ENCODE measurements around the gene KIF2A. TPM values are rescaled to one million over a fixed set of nuclear protein-coding genes. Genes with fewer than 3 reads are reported as not detected.

KIF2A gene
- total RNA-seq (2016; rRNA removed; fragmentation: Illumina TruSeq; extraction: Trizol) = 19.2 and 36.4 TPM in 2 replicates
- total RNA-seq (2016; cell fraction: cytosol; rRNA removed; fragmentation: Illumina TruSeq; extraction: Trizol; ENCODE audit: low read depth) = 6.8 and 7.9 TPM in 2 replicates
- total RNA-seq (2016; cell fraction: insoluble cytoplasmic fraction; rRNA removed; fragmentation: Illumina TruSeq; extraction: Trizol) = 18.4 and 35.5 TPM in 2 replicates
- total RNA-seq (2016; cell fraction: membrane; rRNA removed; fragmentation: Illumina TruSeq; extraction: Trizol) = 15.2 and 17.0 TPM in 2 replicates
- total RNA-seq (2016; cell fraction: nucleus; rRNA removed; fragmentation: Illumina TruSeq; extraction: Trizol) = 21.0 and 22.1 TPM in 2 replicates
- polyA plus RNA-seq (2011; rRNA removed) = 6.8 and 8.5 TPM in 2 replicates
- polyA plus RNA-seq (2011; cell fraction: cytosol; rRNA removed) = 4.3 and 6.7 TPM in 2 replicates
- polyA plus RNA-seq (2011; cell fraction: nucleus; rRNA removed) = 4.7 and 6.9 TPM in 2 replicates
- 17.8 and 18.0 TPM in 2 replicates for polyA plus RNA-seq (2012)
- 3.1 and 3.2 TPM in 2 replicates for polyA plus RNA-seq (2016; cell fraction: cytosol; fragmentation: Illumina TruSeq; extraction: Trizol; ENCODE audit: low read depth)
- 30.8 and 31.3 TPM in 2 replicates for polyA plus RNA-seq (2016; cell fraction: insoluble cytoplasmic fraction; fragmentation: Illumina TruSeq; extraction: Trizol; ENCODE audit: low read depth)
- polyA plus RNA-seq (2016; cell fraction: membrane; fragmentation: Illumina TruSeq; extraction: Trizol; ENCODE audit: low read depth) = 6.1 and 8.6 TPM in 2 replicates
- 17.1 and 18.4 TPM in 2 replicates for polyA plus RNA-seq (2016; cell fraction: nucleus; fragmentation: Illumina TruSeq; extraction: Trizol; ENCODE audit: insufficient read depth, low read depth)
- polyA minus RNA-seq (2011; rRNA and poly(A)+ RNA removed; ENCODE audit: low replicate concordance) = 7.8 and 18.7 TPM in 2 replicates
- 15.8 and 16.6 TPM in 2 replicates for polyA minus RNA-seq (2011; cell fraction: cytosol; rRNA and poly(A)+ RNA removed)
- polyA minus RNA-seq (2011; cell fraction: nucleus; rRNA and poly(A)+ RNA removed) = 14.9 and 23.4 TPM in 2 replicates
- percentile 68 among the genes with signal in this experiment for Bru-seq, nascent RNA
- percentile 76 among the genes with signal in this experiment for BruChase-seq, experiment 1, labeled RNA remaining after a 6-hour chase
- percentile 72 among the genes with signal in this experiment for BruChase-seq, experiment 2, labeled RNA remaining after a 2-hour chase
- long read RNA-seq, experiment 1, partial matches to known transcripts = 10 of 21 reads
- long read RNA-seq, experiment 1, other reads (novel, unspliced or antisense) = 9 of 21 reads
- long read RNA-seq, experiment 2, transcript KIF2A-202 (20 exons, 2,539 nt) = major isoform, 7 of 42 reads
- long read RNA-seq, experiment 2, partial matches to known transcripts = 5 of 42 reads
- long read RNA-seq, experiment 2, other reads (novel, unspliced or antisense) = 30 of 42 reads

DNA sequence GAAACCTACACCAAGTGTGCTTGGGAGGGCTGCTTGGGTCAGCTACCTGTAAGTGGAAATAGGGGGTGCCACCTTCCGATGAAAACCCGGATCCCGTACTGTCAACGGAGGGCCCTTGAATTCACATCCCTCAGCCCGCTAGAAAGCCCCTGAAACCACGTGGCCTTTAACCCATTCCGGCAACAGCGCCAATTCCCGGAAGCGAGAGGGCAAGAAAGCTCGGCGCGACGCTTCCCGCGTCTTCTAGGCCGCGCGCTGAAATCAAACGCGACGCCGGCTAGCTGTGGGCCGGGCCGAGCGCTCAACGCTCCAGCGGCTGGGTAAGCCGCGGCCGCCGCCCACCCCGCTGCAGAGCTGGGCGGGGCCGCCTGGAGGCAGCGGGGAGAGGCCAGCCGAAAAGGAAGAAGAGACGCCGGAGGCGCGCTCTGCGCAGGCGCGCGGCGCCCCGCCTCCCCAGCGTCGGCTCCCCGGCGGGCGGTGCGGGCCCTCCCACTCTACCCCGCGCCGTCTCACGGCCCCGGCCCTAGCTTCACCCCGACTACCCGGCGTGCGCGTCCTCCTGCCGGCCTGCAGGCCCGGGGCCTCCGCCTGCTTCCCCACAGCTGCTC, at the start of gene KIF2A:
Gene KIF2A, plus strand, starts transcription at position 492 of the 608 bp plus-strand sequence. CDS start 267 bp downstream, outside the sequence.
- WGBS (ENCODE audit: low lambda C conversion rate) = 0% methylated on average over 1 of the region's 66 CpGs
- peak within 1 kb of the TSS; percentile 51 for H2AFZ ChIP-seq (ENCODE audit: low read length)
- no peaks in the 10 kb centered on the region for H3K27me3 ChIP-seq (ENCODE audit: control insufficient read depth in 1 of 2, insufficient read depth in 2 of 2, low read length in 2 of 2)
- ATAC-seq (peak; percentile 96), FAIRE-seq (no peak), DNase-seq (ENCODE audit: low spot score) (peak; percentile 76)
- BruUV-seq (replicated peaks) = no TSS peak
- peaks cover 25% of the 10 kb centered on the region for H3K4me1 ChIP-seq (ENCODE audit: insufficient read depth, low read length)
- H3K4me3 ChIP-seq (replicated peaks in 1 of 3; ENCODE audit: insufficient read depth in 1 of 3, low read depth in 2 of 3, low read length in 3 of 3) = peak within 1 kb of the TSS; percentile 84 to 93 (median 89)
- ChIA-PET POLR2A (interaction anchor here (1.0 to 1.2 kb wide), 3 partner anchors 10 to 98 kb away, joined by 3 to 10 read pairs (median 6); partner anchors contain the start of gene DIMT1), CTCF (ENCODE audit: low intra/inter-chr PET ratio, low total read pairs) (no interaction called here)
- H4K20me1 ChIP-seq (ENCODE audit: insufficient read depth, low read length) = peaks cover 10% of the 10 kb centered on the region; the same call in 1 of the 2 replicates
- H3K27ac ChIP-seq (ENCODE audit: extremely low read length, insufficient read depth, low read length) = peak within 1 kb of the TSS; percentile 78
- intact Hi-C loops (cut with micrococcal nuclease; ENCODE audit: unreplicated experiment) (loop anchor here (2.0 kb wide), 2 partner anchors 17 to 35 kb away; no protein-coding TSS in a partner anchor), in situ Hi-C loops (cut with HindIII; ENCODE audit: extremely low pct_ligation_motif_present, low pct_unique_long_range_greater_than_20kb) (no loop called here)
- no peaks in the 10 kb centered on the region for H3K36me3 ChIP-seq (replicated peaks in 1 of 2; ENCODE audit: control insufficient read depth in 1 of 2, insufficient read depth in 2 of 2, low read length in 2 of 2)
- H3K79me2 ChIP-seq (ENCODE audit: insufficient read depth, low read length) = peaks cover 26% of the 10 kb centered on the region
- no peaks in the 10 kb centered on the region for H3K9me3 ChIP-seq (ENCODE audit: low read length)
- H3K4me2 ChIP-seq (ENCODE audit: low read depth, low read length) = peak within 1 kb of the TSS; percentile 83
- H3K9ac ChIP-seq (ENCODE audit: insufficient read depth, low read depth, low read length) = peak within 1 kb of the TSS; percentile 76
- TF ChIP-seq, protein P1, sequence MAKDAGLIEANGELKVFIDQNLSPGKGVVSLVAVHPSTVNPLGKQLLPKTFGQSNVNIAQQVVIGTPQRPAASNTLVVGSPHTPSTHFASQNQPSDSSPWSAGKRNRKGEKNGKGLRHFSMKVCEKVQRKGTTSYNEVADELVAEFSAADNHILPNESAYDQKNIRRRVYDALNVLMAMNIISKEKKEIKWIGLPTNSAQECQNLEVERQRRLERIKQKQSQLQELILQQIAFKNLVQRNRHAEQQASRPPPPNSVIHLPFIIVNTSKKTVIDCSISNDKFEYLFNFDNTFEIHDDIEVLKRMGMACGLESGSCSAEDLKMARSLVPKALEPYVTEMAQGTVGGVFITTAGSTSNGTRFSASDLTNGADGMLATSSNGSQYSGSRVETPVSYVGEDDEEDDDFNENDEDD (CRISPR knock-in tag; IDR thresholded peaks at IDR 0.05; ENCODE audit: borderline replicate concordance) = peak; percentile 99
- TF ChIP-seq HNRNPH1 (optimal IDR thresholded peaks at IDR 0.05; ENCODE audit: low read depth, low read length) = no peak
- no peak for TF ChIP-seq SRSF1 (optimal IDR thresholded peaks at IDR 0.05; ENCODE audit: low read depth, low read length)
- no peak for TF ChIP-seq MAFK (conservative IDR thresholded peaks at IDR 0.05 in 1 of 2, IDR thresholded peaks at IDR 0.05 in 1 of 2; ENCODE audit: low read length in 2 of 2)
- TF ChIP-seq ADNP (CRISPR knock-in tag; IDR thresholded peaks at IDR 0.05) = no peak
- peak; percentile 90 for TF ChIP-seq AHR (CRISPR knock-in tag; IDR thresholded peaks at IDR 0.05)
- 0 out of 2 replicates have a peak, but pooled peaks have one; percentile 38 for TF ChIP-seq CAMTA2 (CRISPR knock-in tag; IDR thresholded peaks at IDR 0.05; ENCODE audit: borderline replicate concordance)
- TF ChIP-seq KDM4B (CRISPR knock-in tag; IDR thresholded peaks at IDR 0.05) = no peak
- no peak for TF ChIP-seq ZNF484 (CRISPR knock-in tag; IDR thresholded peaks at IDR 0.05; ENCODE audit: borderline replicate concordance, low read depth)
- TF ChIP-seq HNRNPL (IDR thresholded peaks at IDR 0.05; ENCODE audit: low read depth, low read length) = no peak
- no peak for TF ChIP-seq ATAD3A (CRISPR knock-in tag; IDR thresholded peaks at IDR 0.05)
- TF ChIP-seq BORCS8-MEF2B (CRISPR knock-in tag; IDR thresholded peaks at IDR 0.05) = peak; percentile 97
- TF ChIP-seq, protein P2, sequence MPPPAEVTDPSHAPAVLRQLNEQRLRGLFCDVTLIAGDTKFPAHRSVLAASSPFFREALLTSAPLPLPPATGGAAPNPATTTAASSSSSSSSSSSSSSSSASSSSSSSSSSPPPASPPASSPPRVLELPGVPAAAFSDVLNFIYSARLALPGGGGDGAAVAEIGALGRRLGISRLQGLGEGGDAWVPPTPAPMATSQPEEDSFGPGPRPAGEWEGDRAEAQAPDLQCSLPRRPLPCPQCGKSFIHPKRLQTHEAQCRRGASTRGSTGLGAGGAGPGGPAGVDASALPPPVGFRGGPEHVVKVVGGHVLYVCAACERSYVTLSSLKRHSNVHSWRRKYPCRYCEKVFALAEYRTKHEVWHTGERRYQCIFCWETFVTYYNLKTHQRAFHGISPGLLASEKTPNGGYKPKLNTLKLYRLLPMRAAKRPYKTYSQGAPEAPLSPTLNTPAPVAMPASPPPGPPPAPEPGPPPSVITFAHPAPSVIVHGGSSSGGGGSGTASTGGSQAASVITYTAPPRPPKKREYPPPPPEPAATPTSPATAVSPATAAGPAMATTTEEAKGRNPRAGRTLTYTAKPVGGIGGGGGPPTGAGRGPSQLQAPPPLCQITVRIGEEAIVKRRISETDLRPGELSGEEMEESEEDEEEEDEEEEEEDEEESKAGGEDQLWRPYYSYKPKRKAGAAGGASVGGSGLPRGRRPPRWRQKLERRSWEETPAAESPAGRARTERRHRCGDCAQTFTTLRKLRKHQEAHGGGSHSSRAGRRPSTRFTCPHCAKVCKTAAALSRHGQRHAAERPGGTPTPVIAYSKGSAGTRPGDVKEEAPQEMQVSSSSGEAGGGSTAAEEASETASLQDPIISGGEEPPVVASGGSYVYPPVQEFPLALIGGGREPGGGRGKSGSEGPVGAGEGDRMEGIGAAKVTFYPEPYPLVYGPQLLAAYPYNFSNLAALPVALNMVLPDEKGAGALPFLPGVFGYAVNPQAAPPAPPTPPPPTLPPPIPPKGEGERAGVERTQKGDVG (CRISPR knock-in tag; IDR thresholded peaks at IDR 0.05; ENCODE audit: borderline replicate concordance) = no peak
- TF ChIP-seq SKI (IDR thresholded peaks at IDR 0.05; ENCODE audit: partially characterized antibody) = no peak
